Panc1 (cell line): ENCODE results near the gene ROR1. TPM values are rescaled to one million over a fixed set of nuclear protein-coding genes. Genes with fewer than 3 reads are reported as not detected.

Experiments used
- ATAC-seq: fragments of 200-7000 bp; cut with Tn5 transposase; 2 replicates; pipeline ENCODE4 v1.9.1; 2020; ENCODE audit warnings: mild to moderate bottlenecking, moderate library complexity
- BruUV-seq: library from RNA; stranded (reverse); fragments of 400-500 nt; replicated peaks from 2 replicates; lab custom pipeline; 2021; lab: Mats Ljungman, UMichigan
- CTCF ChIA-PET: fragments of 300-600 bp; sonication (Branson Sonifier 250); formaldehyde crosslinking; loops from one replicate; lab custom pipeline; 2022; ENCODE audit warnings: antibody characterized with exemption; lab: Charles Lee
- POLR2A ChIA-PET: fragments of 300-600 bp; sonication (Branson Sonifier 250); formaldehyde crosslinking; loops from one replicate; lab custom pipeline; 2022; ENCODE audit warnings: antibody characterized with exemption; lab: Charles Lee
- DNase-seq: peaks from one replicate; pipeline ENCODE4 v3.0.0-alpha.2; 2010; ENCODE audit warnings: low read depth, low spot score
- H3K27ac ChIP-seq: 2 replicates; pipeline ENCODE4 v1.5.1; 2011; ENCODE audit warnings: mild to moderate bottlenecking, low read length, inconsistent platforms
- H3K27me3 ChIP-seq: fragments of 200-500 bp; sonication (Bioruptor generic); 2 replicates; pipeline ENCODE4 v1.6.0; 2014; ENCODE audit warnings: low read length, inconsistent platforms; ENCODE audit not compliant: control insufficient read depth, insufficient read depth
- H3K36me3 ChIP-seq: fragments of 200-500 bp; sonication (Bioruptor generic); 2 replicates; pipeline ENCODE4 v1.5.1; 2014; ENCODE audit warnings: inconsistent platforms, mild to moderate bottlenecking, low read length, moderate library complexity; ENCODE audit not compliant: control insufficient read depth, insufficient read depth
- H3K4me1 ChIP-seq: 2 replicates; pipeline ENCODE4 v1.5.1; 2011; ENCODE audit warnings: inconsistent platforms, mild to moderate bottlenecking, low read length, moderate library complexity; ENCODE audit not compliant: control insufficient read depth, insufficient read depth
- H3K4me3 ChIP-seq, 2 experiments: 2 replicates each; pipeline ENCODE4 v1.5.1; 2011 to 2012; ENCODE audit warnings: low read depth in 2 of 2, low read length in 2 of 2, mild to moderate bottlenecking in 2 of 2, inconsistent platforms in 1 of 2, moderate library complexity in 1 of 2
- H3K9me3 ChIP-seq: fragments of 200-500 bp; sonication (Bioruptor generic); 2 replicates; pipeline ENCODE4 v1.5.1; 2014; ENCODE audit warnings: low read depth, mild to moderate bottlenecking, inconsistent platforms, low read length, moderate library complexity; ENCODE audit not compliant: control insufficient read depth, insufficient read depth
- CTCF ChIP-seq: fragments of 450-650 bp; IDR thresholded peaks from 2 replicates; pipeline ENCODE4 v1.5.1; 2017; ENCODE audit warnings: mild to moderate bottlenecking
- REST ChIP-seq, 2 experiments: IDR thresholded peaks; 2 replicates each; pipeline ENCODE4 v1.6.1; 2011 to 2012; ENCODE audit warnings: low read depth in 2 of 2, control low read depth in 1 of 2, low read length in 1 of 2, mild to moderate bottlenecking in 1 of 2, moderate library complexity in 1 of 2; ENCODE audit not compliant: insufficient read depth in 1 of 2
- TCF7L2 ChIP-seq: IDR thresholded peaks from 2 replicates; pipeline ENCODE4 v1.6.1; 2011; ENCODE audit warnings: mild to moderate bottlenecking, low read depth, low read length, inconsistent platforms
- in situ Hi-C: cut with HindIII; loops from 2 replicates; pipeline ENCODE4 v1.10.0; 2016; ENCODE audit warnings: low sequenced_read_pairs, low pct_unique_long_range_greater_than_20kb
- intact Hi-C: fragments of 100-400 bp; cut with micrococcal nuclease; formaldehyde crosslinking; loops from one replicate; pipeline ENCODE4 v1.10.0; 2022; ENCODE audit not compliant: unreplicated experiment
- total RNA-seq: library from RNA; stranded (reverse); gene quantifications from one replicate; pipeline ENCODE4 v1.2.1, GENCODE V29; 2021; ENCODE audit not compliant: unreplicated experiment

The ROR1 gene
- total RNA-seq, 1 experiment from 2014 or later: 19.3 TPM

- CTCF ChIA-PET: no interaction called here
- peak; percentile 25 for TF ChIP-seq CTCF
- no peak for TF ChIP-seq REST (IDR thresholded peaks at IDR 0.05; ENCODE audit: insufficient read depth in 1 of 2, low read depth in 2 of 2, low read length in 1 of 2)
- no TSS peak for BruUV-seq
- Histone ChIP-seq H3K27me3 (no peaks in the 10 kb centered on the region), H3K36me3 (no peaks in the 10 kb centered on the region), H3K27ac (no peak overlapping the region), H3K4me1 (peaks cover 42% of the 10 kb centered on the region), H3K9me3 (no peaks in the 10 kb centered on the region), H3K4me3 (no peak overlapping the region)
- intact Hi-C loops: loop anchor here (5.0 kb wide), 1 partner anchor 213 kb away; no protein-coding TSS in a partner anchor
- POLR2A ChIA-PET: no interaction called here
- DNase-seq (no peak), ATAC-seq (no peak)
- in situ Hi-C loops: no loop called here
Measured at GRCh38 chr1:63924600-63924999, 150.8 kb downstream of the ROR1 start.

GRCh38 chr1:63928186-63929105 lies 154.6 kb downstream of the ROR1 start:
- no peak for TF ChIP-seq TCF7L2
- TF ChIP-seq CTCF: no peak
- in situ Hi-C loops (no loop called here), intact Hi-C loops (no loop called here)
- Histone ChIP-seq H3K9me3 (no peaks in the 10 kb centered on the region), H3K36me3 (no peaks in the 10 kb centered on the region), H3K27ac (peak overlapping the region; percentile 36), H3K4me3 (no peak overlapping the region), H3K27me3 (no peaks in the 10 kb centered on the region), H3K4me1 (peaks cover 10% of the 10 kb centered on the region)
- DNase-seq (no peak), ATAC-seq (0 out of 2 replicates have a peak, but pooled peaks have one; percentile 39)
- POLR2A ChIA-PET: no interaction called here
- CTCF ChIA-PET: no interaction called here
- BruUV-seq: no TSS peak
